HCT116 (cell line): ENCODE measurements around the gene FMNL1.

ENCODE experiments used
- ATF3 ChIP-seq: IDR thresholded peaks from 2 replicates; pipeline ENCODE4 v1.6.1; 2012
- EZH2 ChIP-seq: fragments of 200-600 bp; sonication (generic); IDR thresholded peaks from 2 replicates; pipeline ENCODE4 v1.6.1; 2017; ENCODE audit warnings: antibody characterized with exemption, mixed run types
- EZH2phosphoT487 ChIP-seq: fragments of 200-600 bp; IDR thresholded peaks from 2 replicates; pipeline ENCODE4 v1.6.1; 2018; ENCODE audit warnings: antibody characterized with exemption, borderline replicate concordance
- JUND ChIP-seq: IDR thresholded peaks from 2 replicates; pipeline ENCODE4 v1.6.1; 2012
- MAX ChIP-seq: IDR thresholded peaks from 2 replicates; pipeline ENCODE4 v1.6.1; 2012
- POLR2A ChIP-seq: IDR thresholded peaks from 2 replicates; pipeline ENCODE4 v1.7.0; 2011; ENCODE audit warnings: borderline replicate concordance; ENCODE audit not compliant: insufficient read depth, insufficient read length; ENCODE audit errors: extremely low read depth
- POLR2AphosphoS5 ChIP-seq: IDR thresholded peaks from 2 replicates; pipeline ENCODE4 v1.6.1; 2011; ENCODE audit warnings: mild to moderate bottlenecking, low read depth, low read length, moderate library complexity
- SIN3A ChIP-seq: IDR thresholded peaks from 2 replicates; pipeline ENCODE4 v1.6.1; 2012; ENCODE audit warnings: low read depth
- SP1 ChIP-seq: IDR thresholded peaks from 2 replicates; pipeline ENCODE4 v1.6.1; 2012; ENCODE audit warnings: low read depth
- SRF ChIP-seq: IDR thresholded peaks from 2 replicates; pipeline ENCODE4 v1.6.1; 2012; ENCODE audit warnings: low read depth
- TCF7L2 ChIP-seq: IDR thresholded peaks from 2 replicates; pipeline ENCODE4 v1.7.0; 2011; ENCODE audit warnings: borderline replicate concordance, inconsistent platforms; ENCODE audit not compliant: insufficient read depth, insufficient read length; ENCODE audit errors: extremely low read depth
- YY1 ChIP-seq: IDR thresholded peaks from 2 replicates; pipeline ENCODE4 v1.6.1; 2011; ENCODE audit warnings: low read length, low read depth, moderate library complexity, mild to moderate bottlenecking; ENCODE audit not compliant: insufficient replicate concordance; ENCODE audit errors: extremely low read depth
- TF ChIP-seq, protein P1 (sequence below), 3 experiments: fragments of 200-600 bp in 1 of 3; sonication (generic) in 1 of 3; IDR thresholded peaks in 2 of 3; conservative IDR thresholded peaks in 1 of 3; 2 replicates each; pipeline ENCODE4 v1.5.1; 2012 to 2017; ENCODE audit warnings: low read depth in 2 of 3, low read length in 2 of 3, antibody characterized with exemption in 1 of 3, borderline replicate concordance in 1 of 3, control low read depth in 1 of 3, mild to moderate bottlenecking in 1 of 3, mixed read lengths in 1 of 3, mixed run types in 1 of 3, moderate library complexity in 1 of 3; ENCODE audit not compliant: insufficient read depth in 1 of 3
- TF ChIP-seq, protein P2 (sequence below): IDR thresholded peaks from 2 replicates; pipeline ENCODE4 v1.6.1; 2012; ENCODE audit warnings: low read depth

DNA sequence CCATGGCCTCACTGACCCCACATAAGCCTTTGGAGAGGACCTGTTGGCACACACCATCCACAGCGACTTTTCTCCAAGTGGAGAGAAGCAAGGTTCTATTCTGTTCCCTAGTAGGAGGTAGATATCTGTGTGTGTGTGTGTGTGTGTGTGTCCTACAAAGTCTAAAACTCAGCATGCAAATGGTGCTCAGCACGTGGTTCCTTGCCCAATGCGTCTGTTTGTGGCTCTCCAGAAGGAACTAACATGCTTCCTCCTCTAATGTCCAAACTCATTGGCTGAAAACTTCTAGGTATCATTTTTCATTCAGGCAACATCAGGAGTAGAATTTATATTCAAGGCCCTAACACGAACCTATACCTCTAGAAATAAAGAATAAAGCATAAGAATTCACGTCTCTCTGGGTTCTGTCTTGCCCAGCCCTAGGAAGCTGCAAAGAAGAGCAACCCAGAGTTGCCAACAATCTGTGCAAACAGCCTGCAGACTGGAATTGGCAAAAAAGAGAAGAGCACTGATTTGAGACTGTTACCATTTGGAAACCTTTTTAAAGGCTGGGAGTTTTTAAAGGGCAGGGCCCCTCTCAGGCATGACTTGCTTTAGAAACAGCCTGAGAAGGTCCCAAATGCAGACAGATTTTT, 69.6 kb downstream of the FMNL1 start:
- TF ChIP-seq, protein P1, sequence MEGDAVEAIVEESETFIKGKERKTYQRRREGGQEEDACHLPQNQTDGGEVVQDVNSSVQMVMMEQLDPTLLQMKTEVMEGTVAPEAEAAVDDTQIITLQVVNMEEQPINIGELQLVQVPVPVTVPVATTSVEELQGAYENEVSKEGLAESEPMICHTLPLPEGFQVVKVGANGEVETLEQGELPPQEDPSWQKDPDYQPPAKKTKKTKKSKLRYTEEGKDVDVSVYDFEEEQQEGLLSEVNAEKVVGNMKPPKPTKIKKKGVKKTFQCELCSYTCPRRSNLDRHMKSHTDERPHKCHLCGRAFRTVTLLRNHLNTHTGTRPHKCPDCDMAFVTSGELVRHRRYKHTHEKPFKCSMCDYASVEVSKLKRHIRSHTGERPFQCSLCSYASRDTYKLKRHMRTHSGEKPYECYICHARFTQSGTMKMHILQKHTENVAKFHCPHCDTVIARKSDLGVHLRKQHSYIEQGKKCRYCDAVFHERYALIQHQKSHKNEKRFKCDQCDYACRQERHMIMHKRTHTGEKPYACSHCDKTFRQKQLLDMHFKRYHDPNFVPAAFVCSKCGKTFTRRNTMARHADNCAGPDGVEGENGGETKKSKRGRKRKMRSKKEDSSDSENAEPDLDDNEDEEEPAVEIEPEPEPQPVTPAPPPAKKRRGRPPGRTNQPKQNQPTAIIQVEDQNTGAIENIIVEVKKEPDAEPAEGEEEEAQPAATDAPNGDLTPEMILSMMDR (IDR thresholded peaks at IDR 0.05 in 2 of 3, conservative IDR thresholded peaks at IDR 0.05 in 1 of 3; ENCODE audit: borderline replicate concordance in 1 of 3, insufficient read depth in 1 of 3, low read depth in 2 of 3, low read length in 2 of 3), result no peak
- TF ChIP-seq YY1 (no peak), SP1 (no peak), JUND (no peak), EZH2phosphoT487 (no peak), MAX (no peak), ATF3 (no peak), SIN3A (no peak), SRF (no peak), POLR2A (no peak), TCF7L2 (no peak), EZH2 (no peak), POLR2AphosphoS5 (no peak)
- TF ChIP-seq, protein P2, sequence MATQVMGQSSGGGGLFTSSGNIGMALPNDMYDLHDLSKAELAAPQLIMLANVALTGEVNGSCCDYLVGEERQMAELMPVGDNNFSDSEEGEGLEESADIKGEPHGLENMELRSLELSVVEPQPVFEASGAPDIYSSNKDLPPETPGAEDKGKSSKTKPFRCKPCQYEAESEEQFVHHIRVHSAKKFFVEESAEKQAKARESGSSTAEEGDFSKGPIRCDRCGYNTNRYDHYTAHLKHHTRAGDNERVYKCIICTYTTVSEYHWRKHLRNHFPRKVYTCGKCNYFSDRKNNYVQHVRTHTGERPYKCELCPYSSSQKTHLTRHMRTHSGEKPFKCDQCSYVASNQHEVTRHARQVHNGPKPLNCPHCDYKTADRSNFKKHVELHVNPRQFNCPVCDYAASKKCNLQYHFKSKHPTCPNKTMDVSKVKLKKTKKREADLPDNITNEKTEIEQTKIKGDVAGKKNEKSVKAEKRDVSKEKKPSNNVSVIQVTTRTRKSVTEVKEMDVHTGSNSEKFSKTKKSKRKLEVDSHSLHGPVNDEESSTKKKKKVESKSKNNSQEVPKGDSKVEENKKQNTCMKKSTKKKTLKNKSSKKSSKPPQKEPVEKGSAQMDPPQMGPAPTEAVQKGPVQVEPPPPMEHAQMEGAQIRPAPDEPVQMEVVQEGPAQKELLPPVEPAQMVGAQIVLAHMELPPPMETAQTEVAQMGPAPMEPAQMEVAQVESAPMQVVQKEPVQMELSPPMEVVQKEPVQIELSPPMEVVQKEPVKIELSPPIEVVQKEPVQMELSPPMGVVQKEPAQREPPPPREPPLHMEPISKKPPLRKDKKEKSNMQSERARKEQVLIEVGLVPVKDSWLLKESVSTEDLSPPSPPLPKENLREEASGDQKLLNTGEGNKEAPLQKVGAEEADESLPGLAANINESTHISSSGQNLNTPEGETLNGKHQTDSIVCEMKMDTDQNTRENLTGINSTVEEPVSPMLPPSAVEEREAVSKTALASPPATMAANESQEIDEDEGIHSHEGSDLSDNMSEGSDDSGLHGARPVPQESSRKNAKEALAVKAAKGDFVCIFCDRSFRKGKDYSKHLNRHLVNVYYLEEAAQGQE, result no peak
